Urothelium cell line (cell line): ENCODE data around the gene GPC5.
A peak's percentile ranks its signal among the peaks of the same experiment; 100 is the strongest.

Experiments
- DNase-seq: peaks from one replicate; pipeline ENCODE4 v3.0.0; 2011; ENCODE audit warnings: low spot score, mixed read lengths
- FAIRE-seq: peaks from 2 replicates; lab custom pipeline; 2011; peaks lifted over from hg19 to GRCh38; lab: Jason Lieb, UNC

GPC5 gene

DNA sequence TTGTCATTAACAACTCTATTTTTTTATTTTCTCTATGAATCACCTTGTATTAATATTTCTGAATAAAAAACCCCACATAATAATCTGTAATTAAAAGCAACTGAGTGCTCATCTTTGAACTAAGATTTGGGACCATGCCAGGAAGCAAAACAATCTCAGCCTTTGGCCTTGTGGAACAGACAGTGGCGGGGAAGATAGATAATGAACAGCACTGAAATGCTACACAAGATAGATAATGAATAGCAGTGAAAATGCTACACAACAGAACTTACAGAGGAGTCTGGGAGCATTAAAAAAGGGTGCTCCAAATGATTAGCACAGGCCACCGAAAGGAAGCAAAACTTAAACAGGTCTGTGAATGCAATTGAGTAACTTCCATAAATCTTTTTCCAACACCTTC is 134.9 kb downstream of the GPC5 start:
- FAIRE-seq (no peak), DNase-seq (no peak)

DNA sequence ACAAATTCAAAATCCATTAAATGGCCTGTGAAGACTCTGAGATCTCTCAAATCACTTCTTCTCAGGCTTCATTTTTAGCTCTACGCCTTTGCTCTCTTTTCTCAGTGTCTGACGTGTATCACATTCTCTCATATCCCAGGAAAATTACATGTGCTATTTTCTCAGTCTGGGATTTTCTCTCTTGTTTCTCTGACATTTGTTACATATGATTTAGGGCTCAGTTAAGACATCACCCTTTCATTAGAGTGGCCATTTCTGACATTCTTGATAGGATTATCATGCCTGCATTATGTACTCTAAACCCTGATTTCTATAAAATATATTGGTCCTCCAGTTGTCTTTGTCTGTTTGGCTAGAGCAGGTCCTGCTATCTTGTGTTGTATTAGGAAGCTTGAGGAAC is 136.6 kb downstream of the GPC5 start:
- FAIRE-seq, result no peak
- DNase-seq, result no peak

DNA sequence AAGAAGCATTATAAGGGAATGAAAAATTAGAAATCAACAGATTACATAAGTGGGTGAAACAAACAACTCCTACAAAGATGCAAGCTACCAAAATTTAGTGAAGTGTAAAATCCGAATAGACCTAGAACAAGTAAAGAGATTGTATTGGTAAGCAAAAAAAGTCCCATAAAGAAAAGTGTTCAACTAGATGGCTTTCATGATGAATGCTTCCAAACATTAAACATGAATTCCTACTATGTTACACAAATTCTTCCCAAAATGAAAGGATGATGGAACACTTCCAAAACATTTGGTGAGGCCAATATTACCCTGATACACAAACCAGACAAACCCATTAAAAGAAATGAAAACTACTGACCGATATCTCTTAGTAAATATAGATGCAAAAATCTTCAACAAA is 139.0 kb downstream of the GPC5 start:
- no peak for DNase-seq
- no peak for FAIRE-seq

DNA sequence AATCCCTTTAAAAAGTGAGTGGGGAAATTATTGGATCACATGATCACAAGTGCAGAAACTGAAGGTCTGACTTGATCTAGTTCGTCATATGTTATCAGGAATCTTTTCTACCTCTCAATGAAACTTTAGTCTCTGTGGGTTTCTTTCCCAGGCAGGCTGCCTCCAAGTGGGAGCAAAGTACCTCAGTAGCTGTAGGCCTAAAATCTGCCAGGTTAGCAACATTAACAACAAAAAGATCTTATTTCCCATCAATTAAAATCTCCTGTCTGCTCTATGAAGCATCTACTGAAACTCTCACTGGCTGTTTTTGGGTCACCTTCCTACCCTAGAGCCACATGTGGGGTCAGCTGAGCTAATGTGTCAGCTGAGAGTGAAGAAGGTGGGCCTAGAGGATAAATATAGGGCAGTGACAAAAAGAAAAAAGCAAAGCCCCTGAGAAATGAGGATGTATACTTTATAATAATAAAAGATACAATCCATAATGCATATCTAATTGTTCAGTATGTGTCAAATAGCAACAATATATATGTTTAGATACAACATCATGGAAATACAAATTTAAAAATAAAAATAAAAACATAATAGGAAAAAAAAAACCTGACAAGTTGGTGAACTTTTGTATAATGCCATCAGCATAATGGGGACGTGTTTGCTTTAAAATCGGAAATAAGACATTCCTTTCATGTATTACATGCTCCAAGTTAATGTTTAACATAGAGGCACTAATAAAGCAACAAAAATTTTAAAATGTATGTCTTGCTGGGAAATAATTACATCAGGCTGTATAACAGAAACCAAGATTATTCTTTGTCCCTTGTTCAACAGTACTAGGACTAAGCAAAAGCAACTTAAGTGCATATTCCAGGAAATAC is 141.1 kb downstream of the GPC5 start:
- FAIRE-seq (no peak), DNase-seq (no peak)

DNA sequence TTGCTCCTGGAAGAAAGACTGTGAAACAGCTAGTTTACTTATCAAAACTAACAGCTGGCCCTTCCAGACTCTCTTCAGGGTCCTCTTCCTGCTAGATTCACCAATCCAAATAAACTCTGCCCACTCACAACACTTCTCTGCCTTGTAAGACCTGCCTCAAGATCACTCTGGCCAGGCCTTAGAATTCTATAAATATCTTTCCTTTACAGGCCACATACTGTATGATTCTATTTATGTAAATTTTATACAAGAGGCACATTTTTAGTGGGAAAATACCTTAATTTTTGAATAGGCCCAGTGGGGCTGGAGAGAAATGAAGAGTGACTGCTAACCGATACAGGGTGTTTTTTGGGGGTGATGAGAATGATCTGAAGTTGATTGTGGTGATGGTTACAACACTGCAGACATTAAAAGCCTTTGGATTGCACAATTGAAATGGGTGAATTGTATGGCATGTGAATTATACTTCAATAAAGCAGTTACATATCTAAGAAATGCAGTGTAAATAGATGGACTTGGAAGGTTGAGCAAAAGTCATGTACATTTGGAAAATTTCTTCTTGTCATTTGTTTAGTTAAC is 141.8 kb downstream of the GPC5 start:
- no peak for DNase-seq
- no peak for FAIRE-seq

DNA sequence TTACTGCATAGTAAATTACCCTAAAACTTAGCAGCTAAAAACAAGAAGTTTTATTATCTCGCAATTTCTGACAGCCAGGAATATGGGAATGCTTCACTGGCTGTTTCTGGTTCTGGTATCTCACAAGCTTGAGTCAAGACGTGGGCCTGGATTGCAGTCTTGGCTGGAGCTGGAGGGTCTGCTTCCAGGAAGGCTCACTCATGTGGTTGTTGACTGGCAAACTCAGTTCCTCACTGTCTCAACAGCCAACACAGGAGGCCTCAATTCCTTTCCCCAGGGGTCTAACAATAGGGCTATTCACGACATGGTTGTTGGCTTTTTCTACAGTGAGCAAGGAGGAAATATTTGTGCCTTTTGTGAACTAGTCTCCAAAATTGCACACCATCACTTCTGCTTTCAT is 146.3 kb downstream of the GPC5 start:
- no peak for FAIRE-seq
- DNase-seq, result peak; percentile 1

DNA sequence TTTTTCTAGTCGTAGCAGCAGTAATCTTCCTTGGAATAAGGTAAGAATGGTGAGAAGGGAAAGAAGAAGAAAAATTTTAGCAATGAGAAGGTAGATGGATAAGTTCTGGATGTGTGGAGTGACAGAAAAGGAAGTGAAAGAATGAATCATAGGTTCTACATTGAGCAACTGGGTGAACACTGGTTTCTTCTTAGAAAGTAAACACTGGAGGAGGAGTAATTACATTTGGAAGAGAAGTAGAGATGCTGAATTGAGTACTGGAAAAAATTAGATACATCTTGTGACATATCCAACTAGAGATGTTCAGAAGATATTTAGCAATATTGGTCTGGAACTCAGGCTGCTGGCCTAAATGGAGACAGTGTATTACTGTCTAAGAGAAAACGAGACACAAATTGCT is 148.5 kb downstream of the GPC5 start:
- DNase-seq (no peak), FAIRE-seq (no peak)

DNA sequence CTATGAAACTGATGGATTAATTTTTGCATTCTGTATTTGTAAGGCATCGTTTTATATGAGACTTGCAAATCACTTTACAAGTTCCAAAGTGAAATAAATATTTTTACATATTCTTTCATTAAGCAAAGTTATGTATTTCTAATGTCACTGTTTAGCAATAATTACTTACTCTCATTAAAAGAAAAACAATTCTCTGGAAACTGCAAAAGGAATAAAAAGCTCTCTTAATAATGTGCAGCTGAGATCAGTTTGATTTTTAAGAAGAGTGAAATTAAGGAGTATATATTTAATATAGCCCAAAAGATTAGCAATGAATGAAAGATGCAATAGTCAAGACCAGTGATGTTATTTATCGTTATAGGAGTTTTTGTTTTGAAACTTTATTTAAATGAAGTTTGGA is 155.2 kb downstream of the GPC5 start:
- no peak for FAIRE-seq
- DNase-seq, result no peak

DNA sequence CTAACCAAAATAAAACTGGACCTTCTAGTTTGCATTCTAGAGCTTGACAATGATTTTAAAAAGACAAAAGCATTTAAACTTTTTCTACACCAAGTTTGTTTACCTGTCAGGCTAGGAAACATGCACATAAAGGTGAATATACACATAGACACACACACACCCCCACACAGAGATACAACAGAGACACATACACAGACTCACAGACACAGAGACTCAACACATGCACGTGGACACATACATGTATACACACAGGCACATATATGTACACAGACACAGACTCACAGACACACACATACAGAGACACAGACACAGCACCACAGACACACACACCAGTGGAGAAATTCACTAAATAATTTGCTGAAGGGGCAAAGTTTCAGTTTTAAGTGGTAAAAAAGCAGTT is 155.7 kb downstream of the GPC5 start:
- FAIRE-seq (no peak), DNase-seq (no peak)

DNA sequence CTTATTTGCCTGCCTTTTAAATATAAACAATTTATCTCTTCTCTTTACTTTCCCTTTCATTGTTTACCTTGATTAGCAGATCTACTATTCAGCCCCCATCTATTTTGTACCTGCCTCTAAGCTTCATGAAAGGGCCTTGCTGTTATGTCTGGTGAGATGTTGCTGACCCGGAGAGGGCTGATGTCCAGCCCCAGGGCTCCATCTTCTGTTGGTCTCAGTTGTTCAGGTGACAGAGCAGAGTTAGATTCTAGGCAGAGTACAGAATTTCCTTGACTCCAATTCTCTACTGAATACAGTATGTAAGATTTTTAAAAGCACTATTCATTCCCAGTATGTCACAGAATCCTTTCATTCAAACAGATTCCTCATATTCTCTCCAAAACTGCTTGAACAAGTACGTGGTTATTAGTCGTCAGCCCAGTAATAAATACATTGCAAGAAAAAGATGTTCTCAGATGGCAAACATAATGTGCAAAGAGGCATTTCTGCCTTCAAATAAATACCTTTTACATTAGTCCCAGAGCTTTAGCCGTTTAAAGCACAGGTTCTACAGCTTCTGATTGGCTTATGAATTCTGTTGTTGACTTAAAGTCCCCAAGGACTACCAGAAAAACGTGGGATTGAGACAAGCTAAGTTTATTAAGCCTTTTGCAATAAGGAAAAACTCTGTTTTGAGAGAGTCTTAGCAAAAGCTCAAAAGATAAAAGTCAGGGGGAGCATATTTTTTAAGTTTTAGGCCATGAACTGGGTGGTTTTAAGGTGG is 159.1 kb downstream of the GPC5 start:
- FAIRE-seq (no peak), DNase-seq (no peak)

DNA sequence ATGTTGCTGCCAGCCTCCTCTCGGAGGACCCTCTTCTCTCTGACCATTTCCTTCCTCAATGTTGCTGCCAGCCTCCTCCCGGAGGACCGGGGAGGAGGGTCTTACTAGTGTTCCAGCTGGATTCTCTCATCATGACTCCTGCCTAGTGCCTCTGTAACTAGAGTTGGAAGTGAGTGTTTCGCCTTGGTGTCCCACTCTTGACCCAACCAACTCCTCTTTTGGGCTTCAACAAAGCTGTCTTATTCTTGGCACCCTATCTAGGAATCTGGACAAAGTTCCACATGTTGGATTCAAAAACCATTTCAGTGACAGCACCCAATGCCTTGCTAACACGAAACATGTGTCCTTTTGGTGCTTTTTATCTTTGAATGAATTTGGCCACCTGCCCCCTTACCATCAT is 165.4 kb downstream of the GPC5 start:
- FAIRE-seq, result no peak
- no peak for DNase-seq

DNA sequence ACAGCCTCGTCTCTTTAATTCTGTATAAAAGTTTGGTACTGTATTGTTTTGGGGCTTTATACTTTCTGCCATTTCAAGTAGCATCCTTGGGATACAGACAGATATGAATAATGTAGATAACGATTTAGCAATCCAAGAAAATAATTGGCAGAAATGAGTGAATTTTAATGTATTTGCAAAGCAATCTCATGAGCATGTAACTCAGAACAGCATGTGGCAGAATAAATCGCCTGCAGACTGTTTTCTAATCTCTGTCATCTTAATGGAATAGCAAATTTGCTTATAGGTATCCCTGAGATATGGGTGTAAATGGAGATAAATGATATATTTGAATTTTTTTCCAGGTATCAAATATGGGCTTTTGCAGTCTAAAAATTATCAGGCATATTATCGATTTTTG is 166.0 kb downstream of the GPC5 start:
- DNase-seq (no peak), FAIRE-seq (no peak)

DNA sequence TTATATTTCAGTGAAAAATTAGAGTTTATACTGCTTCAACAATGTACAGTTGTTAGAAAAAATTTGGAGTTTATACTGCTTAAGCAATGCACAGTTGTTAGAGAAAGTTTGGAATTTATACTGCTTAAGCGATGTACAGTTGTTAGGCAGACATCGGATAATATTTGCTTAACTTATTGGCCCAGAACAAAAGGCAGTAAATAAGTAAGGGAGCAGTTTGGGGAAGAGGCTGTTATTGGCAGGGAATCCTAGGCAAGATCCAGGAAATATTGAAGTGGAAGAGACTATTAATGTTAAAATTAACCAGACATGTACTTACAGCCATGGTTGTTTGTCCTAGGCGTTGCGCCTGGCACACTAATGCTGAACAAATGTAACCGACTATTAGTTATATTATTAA is 166.9 kb downstream of the GPC5 start:
- DNase-seq (no peak), FAIRE-seq (no peak)

DNA sequence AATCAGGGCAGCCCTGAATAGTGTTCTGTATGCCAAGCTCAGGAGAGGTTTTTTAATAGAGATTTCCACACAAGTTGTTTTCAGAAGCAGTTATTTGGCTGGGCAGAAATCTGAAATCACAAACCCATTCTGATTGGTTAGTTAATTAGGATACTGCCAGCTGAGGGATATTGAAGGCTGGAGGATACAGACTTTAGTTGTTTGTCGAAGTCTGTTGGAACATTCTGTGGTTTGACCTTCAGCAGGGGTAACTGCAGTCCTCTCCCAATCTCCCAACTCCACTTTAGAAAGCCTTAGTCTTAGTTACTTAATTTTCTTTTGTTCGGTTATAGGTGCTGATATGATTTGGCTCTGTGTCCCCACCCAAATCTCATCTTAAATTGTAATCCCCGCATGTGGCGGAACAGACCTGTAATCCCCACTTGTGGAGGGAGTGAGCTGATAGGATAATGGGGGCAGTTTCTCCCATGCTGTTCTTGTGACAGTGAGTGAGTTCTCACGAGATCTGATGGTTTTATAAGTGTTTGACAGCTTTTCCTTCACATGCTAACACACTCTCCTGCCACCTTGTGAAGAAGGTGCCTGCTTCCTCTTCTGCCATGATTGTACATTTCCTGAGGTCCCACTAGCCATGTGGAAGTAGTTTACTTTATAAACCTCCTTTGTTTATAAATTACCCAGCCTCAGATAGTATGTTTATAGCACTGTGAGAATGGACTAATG is 169.2 kb downstream of the GPC5 start:
- DNase-seq (no peak), FAIRE-seq (no peak)

DNA sequence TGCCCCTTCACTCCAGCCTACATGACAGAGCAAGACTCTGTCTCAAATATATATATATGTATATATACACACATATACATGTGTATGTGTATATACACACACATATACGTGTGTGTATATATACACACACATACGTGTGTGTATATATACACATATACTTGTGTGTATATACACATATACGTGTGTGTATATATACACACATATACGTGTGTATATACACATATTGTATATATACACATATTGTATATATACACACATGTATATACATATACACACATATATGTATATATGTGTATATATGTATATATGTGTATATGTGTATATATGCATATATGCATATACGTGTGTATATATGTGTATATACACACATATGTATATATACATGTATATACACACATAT is 173.3 kb downstream of the GPC5 start:
- DNase-seq (no peak), FAIRE-seq (no peak)

DNA sequence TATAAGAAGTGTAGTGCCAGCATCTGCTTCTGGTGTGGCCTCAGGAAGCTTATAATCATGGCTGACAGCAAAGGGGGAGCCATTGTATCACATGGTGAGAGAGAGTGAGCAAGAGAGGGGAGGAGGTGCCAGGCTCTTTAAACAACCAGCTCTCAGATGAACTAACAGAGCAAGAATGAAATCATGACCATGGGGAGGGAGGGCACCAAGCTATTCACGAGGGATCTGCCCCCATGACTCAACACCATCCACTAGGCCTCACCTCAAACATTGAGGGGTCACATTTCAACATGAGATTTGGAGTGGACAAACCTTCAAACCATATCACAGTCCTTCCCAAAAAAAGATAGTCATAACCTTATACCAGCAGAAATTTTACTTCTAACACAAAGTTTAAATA is 174.0 kb downstream of the GPC5 start:
- FAIRE-seq (no peak), DNase-seq (no peak)

DNA sequence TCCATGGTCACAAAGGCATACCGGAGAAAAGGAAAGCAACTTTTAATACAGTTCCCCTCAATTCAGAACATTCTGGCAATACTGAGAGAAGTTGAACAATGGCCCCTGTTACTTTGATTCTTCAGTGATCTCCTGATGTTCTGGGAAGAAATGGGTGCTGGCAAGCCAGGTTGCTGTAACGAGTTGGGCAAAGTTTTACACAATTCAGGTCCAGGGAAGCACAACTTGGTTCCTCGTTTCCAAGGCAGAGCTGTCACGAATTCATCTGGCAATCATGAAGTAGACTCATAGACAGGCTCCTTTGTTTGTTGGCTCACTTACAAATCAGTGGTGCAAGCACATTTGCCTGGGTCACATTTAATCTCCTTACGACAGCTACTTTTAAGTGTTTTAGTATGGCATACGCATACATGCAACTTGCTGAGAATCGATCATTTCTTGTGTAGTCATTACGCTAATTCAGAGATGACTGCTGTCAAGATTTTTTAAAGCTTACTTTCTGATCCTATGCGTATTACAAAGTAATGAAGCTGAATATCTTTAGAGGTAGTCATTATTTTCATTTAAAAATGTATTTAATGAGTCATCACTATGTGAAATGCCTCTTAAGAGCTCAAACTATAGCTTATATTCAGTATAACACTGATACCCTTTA is 174.7 kb downstream of the GPC5 start:
- FAIRE-seq, result no peak
- no peak for DNase-seq

DNA sequence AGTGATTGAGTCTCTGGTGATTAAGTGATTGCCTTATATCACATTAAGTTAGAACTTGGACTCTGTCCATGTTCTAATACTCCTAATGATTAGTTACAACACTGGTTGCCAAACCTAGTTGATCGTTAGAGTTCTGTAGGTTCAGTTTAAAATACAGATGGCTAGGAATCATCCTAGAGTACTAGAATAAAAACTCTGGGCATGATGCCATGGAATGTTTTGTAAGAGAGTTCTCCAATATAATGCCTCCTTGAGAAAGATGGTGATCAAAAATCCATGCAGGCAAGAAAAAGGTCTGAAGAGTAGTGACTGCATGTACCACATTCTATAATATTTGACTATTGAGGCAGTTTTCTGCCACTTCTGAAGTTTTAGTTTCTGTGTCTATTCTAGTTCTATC is 176.3 kb downstream of the GPC5 start:
- FAIRE-seq, result no peak
- DNase-seq, result no peak

DNA sequence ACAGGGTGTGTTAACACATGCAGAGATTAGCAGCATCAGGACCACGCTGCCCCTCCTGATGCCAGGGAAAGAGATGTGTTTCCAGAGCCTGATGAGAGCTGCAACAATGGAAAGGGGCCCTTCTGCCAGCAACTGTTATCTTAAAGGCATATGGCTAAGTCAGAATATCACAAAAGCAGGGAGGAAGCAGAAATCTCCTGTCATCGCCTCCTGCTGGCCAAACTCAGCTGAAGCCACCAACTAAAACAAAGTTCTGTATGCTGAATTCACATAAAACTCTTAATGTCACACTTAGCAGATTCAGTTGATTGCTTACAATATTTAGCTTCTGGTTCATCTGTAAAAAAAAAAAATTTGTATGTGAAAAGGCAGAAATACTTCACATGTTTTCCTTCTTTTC is 178.2 kb downstream of the GPC5 start:
- DNase-seq, result no peak
- no peak for FAIRE-seq

DNA sequence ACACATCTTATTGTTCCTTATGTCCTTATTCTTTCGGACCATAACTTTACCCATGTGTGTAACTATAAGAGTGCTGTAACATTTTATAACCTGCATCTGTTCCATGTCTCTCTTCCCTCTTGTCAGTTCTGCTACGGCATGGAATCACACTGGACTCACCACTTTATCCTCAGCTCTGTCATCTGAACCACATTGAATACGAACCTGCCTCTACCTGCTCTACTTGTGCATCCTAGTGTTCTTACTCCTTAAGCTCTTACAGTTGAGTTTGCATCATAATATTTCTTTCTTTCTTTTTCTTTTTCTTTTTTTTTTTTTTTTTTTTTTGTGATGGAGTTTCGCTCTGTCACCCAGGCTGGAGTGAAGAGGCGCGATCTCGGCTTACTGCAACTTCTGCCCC is 180.9 kb downstream of the GPC5 start:
- no peak for FAIRE-seq

DNA sequence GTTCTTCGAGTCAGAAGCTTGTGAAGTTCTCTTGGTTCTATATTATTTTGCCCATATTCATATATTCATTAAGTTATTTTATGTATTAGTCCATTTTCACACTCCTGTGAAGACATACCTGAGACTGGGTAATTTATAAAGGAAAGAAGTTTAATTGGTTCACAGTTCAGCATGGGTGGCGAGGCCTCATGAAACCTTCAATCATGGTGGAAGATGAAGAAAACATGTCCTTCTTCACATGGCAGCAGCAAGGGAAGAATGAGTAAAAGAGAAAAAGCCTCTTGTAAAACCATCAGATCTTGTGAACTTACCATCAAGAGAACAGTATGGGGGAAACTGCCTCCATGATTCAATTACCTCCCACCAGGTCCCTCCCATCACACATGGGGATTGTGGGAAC is 182.3 kb downstream of the GPC5 start:
- FAIRE-seq (no peak), DNase-seq (no peak)

More for the DNA sequence above, 180.9 kb downstream of the GPC5 start:
- DNase-seq, result no peak
